CD4-positive, alpha-beta T cell (primary cell): Measurements from ENCODE around the gene CAPZB. TPM values are rescaled to one million over a fixed set of nuclear protein-coding genes. Genes with fewer than 3 reads are reported as not detected.

ENCODE experiments used
- ATAC-seq: fragments of 200-7000 bp; cut with Tn5 transposase; one replicate; pipeline ENCODE4 v1.10.0; 2022; ENCODE audit warnings: mild to moderate bottlenecking; ENCODE audit not compliant: poor library complexity
- CTCF ChIA-PET: fragments of 350-600 bp; sonication (Branson Sonifier 250); formaldehyde crosslinking; loops from one replicate; lab custom pipeline; 2021; ENCODE audit warnings: antibody characterized with exemption, inconsistent platforms; lab: Charles Lee
- POLR2A ChIA-PET: fragments of 350-600 bp; sonication (Branson Sonifier 250); formaldehyde crosslinking; loops from one replicate; lab custom pipeline; 2021; ENCODE audit warnings: antibody characterized with exemption, inconsistent platforms; lab: Charles Lee
- DNase-seq, 14 experiments: peaks; one replicate each; pipeline ENCODE4 v3.0.0-alpha.2; 2013 to 2020; ENCODE audit warnings: mixed read lengths in 2 of 14
- H3K27ac ChIP-seq, 2 donors: one replicate each; pipeline versions ENCODE4 v1.5.1 to v1.7.0; 2013; ENCODE audit warnings: low read length in 2 of 2, low read depth in 1 of 2, mild to moderate bottlenecking in 1 of 2
- H3K27me3 ChIP-seq, 2 experiments: 1 replicate in 1 of 2; 2 replicates in 1 of 2; pipeline versions ENCODE4 v1.6.1 to v1.7.0; 2013; ENCODE audit warnings: low read length in 2 of 2, control low read depth in 1 of 2, mild to moderate bottlenecking in 1 of 2, moderate library complexity in 1 of 2; ENCODE audit not compliant: insufficient read depth in 2 of 2, control insufficient read depth in 1 of 2
- H3K36me3 ChIP-seq: one replicate; pipeline ENCODE4 v1.6.1; 2013; ENCODE audit warnings: low read length, control low read depth; ENCODE audit not compliant: insufficient read depth
- H3K4me1 ChIP-seq: one replicate; pipeline ENCODE4 v1.6.1; 2013; ENCODE audit warnings: low read length, control low read depth; ENCODE audit not compliant: insufficient read depth
- H3K4me3 ChIP-seq: one replicate; pipeline ENCODE4 v1.5.1; 2013; ENCODE audit warnings: mild to moderate bottlenecking, low read length, moderate library complexity
- H3K9me3 ChIP-seq, 2 experiments: 1 replicate in 1 of 2; 2 replicates in 1 of 2; pipeline versions ENCODE4 v1.6.1 to v1.7.0; 2013; ENCODE audit warnings: low read length in 2 of 2, mild to moderate bottlenecking in 2 of 2, control low read depth in 1 of 2, moderate library complexity in 1 of 2; ENCODE audit not compliant: control insufficient read depth in 1 of 2, insufficient read depth in 1 of 2
- H3K27ac Mint-ChIP-seq: one replicate; pipeline ENCODE4 v1.8.0; 2020; ENCODE audit warnings: mixed read lengths
- H3K27me3 Mint-ChIP-seq: one replicate; pipeline ENCODE4 v1.8.0; 2021; ENCODE audit warnings: mixed read lengths
- H3K36me3 Mint-ChIP-seq: one replicate; pipeline ENCODE4 v1.8.0; 2021; ENCODE audit warnings: low read depth, mixed read lengths
- H3K4me1 Mint-ChIP-seq: one replicate; pipeline ENCODE4 v1.8.0; 2021; ENCODE audit warnings: low read depth, mixed read lengths
- H3K4me3 Mint-ChIP-seq: one replicate; pipeline ENCODE4 v1.8.0; 2020; ENCODE audit warnings: mild to moderate bottlenecking, mixed read lengths
- H3K9me3 Mint-ChIP-seq: one replicate; pipeline ENCODE4 v1.8.0; 2020; ENCODE audit warnings: mixed read lengths
- intact Hi-C, 2 experiments: fragments of 100-400 bp; cut with DNase I in 1 of 2; cut with micrococcal nuclease in 1 of 2; formaldehyde crosslinking; loops; one replicate each; pipeline versions ENCODE4 v1.15.1 to v1.9.0; 2023 to 2025; cut with DNase I, micrococcal nuclease
- total RNA-seq, 174 experiments: library from RNA in 2 of 174; stranded (reverse) in 2 of 174; gene quantifications; one replicate each; pipeline ENCODE4 v1.2.3 and lab custom pipeline; 2021 to 2026
- TF ChIP-seq, protein P1 (sequence below): fragments of 200-600 bp; IDR thresholded peaks from one replicate; pipeline ENCODE4 v1.8.0; 2022; ENCODE audit warnings: antibody characterized with exemption, mild to moderate bottlenecking

Gene CAPZB
- total RNA-seq, 2 experiments from 2014 or later: 168 to 173 TPM

DNA sequence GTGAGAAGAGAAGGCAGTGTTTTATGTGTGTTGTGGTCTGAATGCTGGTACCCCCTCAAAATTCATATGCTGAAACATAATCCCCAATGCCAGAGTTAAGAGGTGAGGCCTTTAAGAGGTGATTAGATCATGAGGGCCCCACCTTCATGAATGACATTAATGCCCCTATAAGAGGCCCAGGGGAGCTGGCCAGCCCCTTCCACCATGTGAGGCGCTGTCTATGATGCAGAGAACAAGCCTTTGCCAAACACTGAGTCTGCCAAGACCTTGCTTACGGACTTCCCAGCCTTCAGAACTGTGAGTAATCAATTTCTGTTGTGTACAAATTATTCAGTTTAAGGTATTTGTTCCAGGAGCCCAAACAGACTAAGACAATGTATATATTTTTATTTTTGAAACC, 20.2 kb downstream of the CAPZB start:
- H3K4me3 ChIP-seq: no peak overlapping the region
- no peaks in the 10 kb centered on the region for H3K9me3 ChIP-seq
- H3K36me3 Mint-ChIP-seq: peaks cover 39% of the 10 kb centered on the region
- DNase-seq (no peak), ATAC-seq (no peak)
- intact Hi-C loops: loop anchor here in 1 of 2 experiments (5.0 kb wide), 1 partner anchor 73 kb away; no protein-coding TSS in a partner anchor
- TF ChIP-seq, protein P1, sequence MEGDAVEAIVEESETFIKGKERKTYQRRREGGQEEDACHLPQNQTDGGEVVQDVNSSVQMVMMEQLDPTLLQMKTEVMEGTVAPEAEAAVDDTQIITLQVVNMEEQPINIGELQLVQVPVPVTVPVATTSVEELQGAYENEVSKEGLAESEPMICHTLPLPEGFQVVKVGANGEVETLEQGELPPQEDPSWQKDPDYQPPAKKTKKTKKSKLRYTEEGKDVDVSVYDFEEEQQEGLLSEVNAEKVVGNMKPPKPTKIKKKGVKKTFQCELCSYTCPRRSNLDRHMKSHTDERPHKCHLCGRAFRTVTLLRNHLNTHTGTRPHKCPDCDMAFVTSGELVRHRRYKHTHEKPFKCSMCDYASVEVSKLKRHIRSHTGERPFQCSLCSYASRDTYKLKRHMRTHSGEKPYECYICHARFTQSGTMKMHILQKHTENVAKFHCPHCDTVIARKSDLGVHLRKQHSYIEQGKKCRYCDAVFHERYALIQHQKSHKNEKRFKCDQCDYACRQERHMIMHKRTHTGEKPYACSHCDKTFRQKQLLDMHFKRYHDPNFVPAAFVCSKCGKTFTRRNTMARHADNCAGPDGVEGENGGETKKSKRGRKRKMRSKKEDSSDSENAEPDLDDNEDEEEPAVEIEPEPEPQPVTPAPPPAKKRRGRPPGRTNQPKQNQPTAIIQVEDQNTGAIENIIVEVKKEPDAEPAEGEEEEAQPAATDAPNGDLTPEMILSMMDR: no peak
- H3K4me3 Mint-ChIP-seq: peak overlapping the region; percentile 47
- no peaks in the 10 kb centered on the region for H3K27me3 ChIP-seq
- H3K9me3 Mint-ChIP-seq: no peaks in the 10 kb centered on the region
- ChIA-PET CTCF (interaction anchor here (0.8 to 1.9 kb wide), 5 partner anchors 9 to 189 kb away, joined by 3 to 6 read pairs (median 3); no protein-coding TSS in a partner anchor), POLR2A (interaction anchor here (1.5 to 15.6 kb wide), 5 partner anchors 8 to 132 kb away, joined by 4 to 442 read pairs (median 9); partner anchors contain the start of gene CAPZB)
- H3K4me1 ChIP-seq: peaks cover 100% of the 10 kb centered on the region
- peaks cover 10% of the 10 kb centered on the region for H3K36me3 ChIP-seq
- no peaks in the 10 kb centered on the region for H3K27me3 Mint-ChIP-seq
- H3K27ac ChIP-seq: peak overlapping the region; percentile 20 to 48
- peaks cover 90% of the 10 kb centered on the region for H3K4me1 Mint-ChIP-seq
- peak overlapping the region; percentile 86 for H3K27ac Mint-ChIP-seq

DNA sequence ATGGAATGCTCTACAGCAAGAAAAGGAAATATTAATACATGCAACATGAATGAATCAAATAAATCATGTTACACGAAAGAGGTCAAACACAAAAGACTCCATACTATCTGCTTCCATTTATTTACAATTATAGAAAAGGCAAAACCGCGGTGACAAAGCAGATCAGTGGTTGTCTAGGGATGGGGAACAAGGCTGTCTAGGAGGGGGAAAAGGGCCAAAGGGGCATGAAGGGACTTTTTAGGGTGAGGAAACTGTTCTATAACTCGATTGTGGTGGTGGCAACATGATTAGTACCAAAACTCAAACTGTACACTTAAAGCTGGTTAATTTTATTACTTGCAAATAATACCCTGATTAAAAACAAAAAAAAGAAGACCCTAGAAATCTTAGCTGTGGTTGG, 20.6 kb downstream of the CAPZB start:
- ChIA-PET POLR2A (interaction anchor here (1.5 to 15.6 kb wide), 7 partner anchors 8 to 133 kb away, joined by 4 to 442 read pairs (median 12); partner anchors contain the start of gene CAPZB), CTCF (interaction anchor here (1.3 to 1.5 kb wide), 3 partner anchors 10 to 24 kb away, joined by 3 read pairs; no protein-coding TSS in a partner anchor)
- no peak overlapping the region for H3K4me3 ChIP-seq
- no peaks in the 10 kb centered on the region for H3K27me3 ChIP-seq
- H3K4me1 Mint-ChIP-seq: peaks cover 90% of the 10 kb centered on the region
- no peak for ATAC-seq
- H3K9me3 ChIP-seq: no peaks in the 10 kb centered on the region
- peaks cover 40% of the 10 kb centered on the region for H3K36me3 Mint-ChIP-seq
- H3K36me3 ChIP-seq: peaks cover 9% of the 10 kb centered on the region
- TF ChIP-seq, protein P1: no peak
- H3K27ac Mint-ChIP-seq: peak overlapping the region; percentile 86
- no peaks in the 10 kb centered on the region for H3K27me3 Mint-ChIP-seq
- H3K27ac ChIP-seq: peak overlapping the region; percentile 20 to 48
- DNase-seq: no peak
- H3K9me3 Mint-ChIP-seq: no peaks in the 10 kb centered on the region
- peak overlapping the region; percentile 47 for H3K4me3 Mint-ChIP-seq
- intact Hi-C loops: loop anchor here in 1 of 2 experiments (1.0 to 5.0 kb wide), 2 partner anchors 20 to 72 kb away; no protein-coding TSS in a partner anchor
- peaks cover 100% of the 10 kb centered on the region for H3K4me1 ChIP-seq

DNA sequence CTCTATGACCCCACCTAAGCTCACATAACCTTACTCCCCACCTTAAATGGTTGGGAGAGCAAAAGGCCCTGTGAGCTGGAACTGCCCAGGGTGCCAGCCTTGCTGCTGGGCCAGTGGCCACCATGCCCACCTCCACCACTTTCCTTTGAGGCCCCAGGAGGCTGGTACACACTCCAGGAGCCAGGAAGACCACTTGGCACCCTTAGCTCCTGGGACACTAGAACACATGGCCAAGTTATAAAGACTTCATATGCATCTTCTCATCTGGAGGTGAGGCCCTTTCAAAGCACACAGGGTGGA, 21.9 kb downstream of the CAPZB start:
- H3K27ac ChIP-seq: peak overlapping the region; percentile 42 to 93
- TF ChIP-seq, protein P1: no peak
- H3K9me3 Mint-ChIP-seq: no peaks in the 10 kb centered on the region
- H3K36me3 Mint-ChIP-seq: peaks cover 30% of the 10 kb centered on the region
- H3K4me1 ChIP-seq: peaks cover 100% of the 10 kb centered on the region
- peak overlapping the region; percentile 24 for H3K4me3 ChIP-seq
- H3K4me1 Mint-ChIP-seq: peaks cover 90% of the 10 kb centered on the region
- intact Hi-C loops: loop anchor here in 1 of 2 experiments (1.0 to 2.0 kb wide), 5 partner anchors 13 to 134 kb away; no protein-coding TSS in a partner anchor
- H3K9me3 ChIP-seq: no peaks in the 10 kb centered on the region
- ChIA-PET CTCF (interaction anchor here (1.5 to 1.6 kb wide), 2 partner anchors 24 to 25 kb away, joined by 3 to 5 read pairs; no protein-coding TSS in a partner anchor), POLR2A (interaction anchor here (0.7 to 15.6 kb wide), 15 partner anchors 9 to 212 kb away, joined by 3 to 442 read pairs (median 5); partner anchors contain the start of genes CAPZB, EMC1 and MRTO4)
- ATAC-seq (no peak), DNase-seq (no peak)
- H3K4me3 Mint-ChIP-seq: peak overlapping the region; percentile 81
- H3K27me3 Mint-ChIP-seq: no peaks in the 10 kb centered on the region
- H3K27me3 ChIP-seq: no peaks in the 10 kb centered on the region
- peaks cover 9% of the 10 kb centered on the region for H3K36me3 ChIP-seq
- peak overlapping the region; percentile 86 for H3K27ac Mint-ChIP-seq
